Natural killer cell (primary cell): ENCODE data around the gene JKAMP. TPM values are rescaled to one million over a fixed set of nuclear protein-coding genes. Genes with fewer than 3 reads are reported as not detected.

Experiments
- ATAC-seq, 3 donors: fragments of 150-1000 bp in 2 of 3; fragments of 200-7000 bp in 1 of 3; cut with Tn5 transposase; 1 replicate in 1 of 3; 2 replicates in 2 of 3; pipeline ENCODE4 v1.10.0; 2021; ENCODE audit warnings: mild to moderate bottlenecking in 2 of 3, moderate library complexity in 2 of 3
- DNase-seq, 2 donors: peaks; one replicate each; pipeline versions ENCODE4 v3.0.0 to v3.0.0-alpha.2; 2013 to 2021; ENCODE audit warnings: mixed read lengths in 1 of 2
- H3K27ac ChIP-seq: one replicate; pipeline ENCODE4 v1.5.1; 2013; ENCODE audit warnings: mild to moderate bottlenecking, low read length
- H3K27me3 ChIP-seq: one replicate; pipeline ENCODE4 v1.6.1; 2013; ENCODE audit warnings: low read length; ENCODE audit not compliant: control insufficient read depth, insufficient read depth
- H3K36me3 ChIP-seq: one replicate; pipeline ENCODE4 v1.6.1; 2013; ENCODE audit warnings: low read length; ENCODE audit not compliant: control insufficient read depth, insufficient read depth
- H3K4me1 ChIP-seq: one replicate; pipeline ENCODE4 v1.6.1; 2013; ENCODE audit warnings: low read length; ENCODE audit not compliant: control insufficient read depth, insufficient read depth
- H3K4me3 ChIP-seq: one replicate; pipeline ENCODE4 v1.5.1; 2013; ENCODE audit warnings: low read length
- H3K9me3 ChIP-seq: one replicate; pipeline ENCODE4 v1.6.1; 2013; ENCODE audit warnings: low read length; ENCODE audit not compliant: control insufficient read depth, insufficient read depth
- H3K27ac Mint-ChIP-seq, 2 donors: one replicate each; pipeline ENCODE4 v1.8.0; 2022; ENCODE audit warnings: mild to moderate bottlenecking in 2 of 2, mixed read lengths in 2 of 2, moderate library complexity in 1 of 2
- H3K27me3 Mint-ChIP-seq, 2 donors: one replicate each; pipeline ENCODE4 v1.8.0; 2022; ENCODE audit warnings: low read depth in 2 of 2, mixed read lengths in 2 of 2
- H3K36me3 Mint-ChIP-seq: one replicate; pipeline ENCODE4 v1.8.0; 2022; ENCODE audit warnings: mixed read lengths
- H3K4me1 Mint-ChIP-seq, 2 donors: one replicate each; pipeline ENCODE4 v1.8.0; 2022; ENCODE audit warnings: mixed read lengths in 2 of 2
- H3K4me3 Mint-ChIP-seq: one replicate; pipeline ENCODE4 v1.8.0; 2022; ENCODE audit warnings: mild to moderate bottlenecking, moderate library complexity, mixed read lengths
- H3K9me3 Mint-ChIP-seq, 2 donors: one replicate each; pipeline ENCODE4 v1.8.0; 2022; ENCODE audit warnings: mixed read lengths in 2 of 2
- CTCF ChIP-seq: fragments of 200-600 bp; IDR thresholded peaks from one replicate; pipeline ENCODE4 v1.8.0; 2022; ENCODE audit warnings: antibody characterized with exemption
- WGBS: methylation state at CpG from one replicate; pipeline ENCODE4 v1.1.7; 2013; ENCODE audit warnings: missing lambda C conversion rate; ENCODE audit not compliant: insufficient coverage; 5-methylcytosine and 5-hydroxymethylcytosine counted together
- intact Hi-C: fragments of 100-400 bp; cut with micrococcal nuclease; formaldehyde crosslinking; loops from one replicate; pipeline ENCODE4 v1.14.2; 2022
- total RNA-seq, 4 donors: library from RNA; stranded (reverse); fragments of 120-200 nt in 1 of 4; gene quantifications; one replicate each; pipeline versions ENCODE4 v1.2.3 to v1.2.4, GENCODE V29; 2013 to 2022

The JKAMP gene
- total RNA-seq, 3 donors from 2014 or later (not counting 1 experiment from before 2014, with no cell fraction given), result 18.8 to 25.0 (median 20.5) TPM

GRCh38 chr14:59475709-59476108 lies 8.6 kb upstream of the JKAMP start:
- H3K4me1 Mint-ChIP-seq, result peaks cover 9% of the 10 kb centered on the region in 2 donors
- no peak overlapping the region for H3K27ac Mint-ChIP-seq
- Histone ChIP-seq H3K36me3 (peaks cover 26% of the 10 kb centered on the region), H3K4me3 (no peak overlapping the region), H3K27me3 (no peaks in the 10 kb centered on the region), H3K9me3 (no peaks in the 10 kb centered on the region), H3K27ac (no peak overlapping the region), H3K4me1 (peaks cover 1% of the 10 kb centered on the region)
- intact Hi-C loops, result no loop called here
- ATAC-seq (no peak), DNase-seq (no peak)
- no peaks in the 10 kb centered on the region for H3K27me3 Mint-ChIP-seq
- H3K9me3 Mint-ChIP-seq, result no peaks in the 10 kb centered on the region
- H3K36me3 Mint-ChIP-seq, result no peaks in the 10 kb centered on the region
- 80% methylated on average over 1 of the region's 1 CpG for WGBS
- TF ChIP-seq CTCF, result no peak
- no peak overlapping the region for H3K4me3 Mint-ChIP-seq

- H3K36me3 ChIP-seq, result peaks cover 18% of the 10 kb centered on the region
- peaks cover 31 to 36% of the 10 kb centered on the region in 2 donors for H3K4me1 Mint-ChIP-seq
- H3K27me3 Mint-ChIP-seq, result no peaks in the 10 kb centered on the region
- H3K27ac Mint-ChIP-seq, result no peak overlapping the region
- H3K9me3 ChIP-seq, result no peaks in the 10 kb centered on the region
- H3K36me3 Mint-ChIP-seq, result no peaks in the 10 kb centered on the region
- no peaks in the 10 kb centered on the region for H3K27me3 ChIP-seq
- 94% methylated on average over 3 of the region's 3 CpGs for WGBS
- H3K4me1 ChIP-seq, result peaks cover 17% of the 10 kb centered on the region
- H3K27ac ChIP-seq, result no peak overlapping the region
- no peaks in the 10 kb centered on the region for H3K9me3 Mint-ChIP-seq
- ATAC-seq, result no peak
- no peak overlapping the region for H3K4me3 ChIP-seq
- intact Hi-C loops, result no loop called here
- no peak for DNase-seq
- TF ChIP-seq CTCF, result no peak
- no peak overlapping the region for H3K4me3 Mint-ChIP-seq
Observed at GRCh38 chr14:59478540-59478939, 5.8 kb upstream of the JKAMP start.

GRCh38 chr14:59480166-59480565 lies 4.2 kb upstream of the JKAMP start:
- 27% methylated on average over 1 of the region's 1 CpG for WGBS
- peaks cover 37 to 39% of the 10 kb centered on the region in 2 donors for H3K4me1 Mint-ChIP-seq
- no peaks in the 10 kb centered on the region for H3K27me3 Mint-ChIP-seq
- H3K27ac Mint-ChIP-seq, result peak overlapping the region in 1 of 2 donors; percentile 71
- intact Hi-C loops, result loop anchor here (5.0 kb wide), 1 partner anchor 612 kb away; the partner anchor contains the start of gene PCNX4
- Histone ChIP-seq H3K4me3 (no peak overlapping the region), H3K4me1 (peaks cover 19% of the 10 kb centered on the region), H3K27ac (no peak overlapping the region), H3K9me3 (no peaks in the 10 kb centered on the region), H3K27me3 (no peaks in the 10 kb centered on the region), H3K36me3 (peaks cover 15% of the 10 kb centered on the region)
- no peaks in the 10 kb centered on the region for H3K9me3 Mint-ChIP-seq
- no peaks in the 10 kb centered on the region for H3K36me3 Mint-ChIP-seq
- ATAC-seq (no peak), DNase-seq (no peak)
- no peak overlapping the region for H3K4me3 Mint-ChIP-seq
- no peak for TF ChIP-seq CTCF

GRCh38 chr14:59481407-59481806 lies 2.9 kb upstream of the JKAMP start:
- Histone ChIP-seq H3K27ac (no peak overlapping the region), H3K27me3 (no peaks in the 10 kb centered on the region), H3K4me3 (no peak overlapping the region), H3K36me3 (peaks cover 7% of the 10 kb centered on the region), H3K4me1 (peaks cover 24% of the 10 kb centered on the region), H3K9me3 (no peaks in the 10 kb centered on the region)
- Mint-ChIP-seq H3K27me3 (no peaks in the 10 kb centered on the region), H3K9me3 (no peaks in the 10 kb centered on the region), H3K36me3 (no peaks in the 10 kb centered on the region), H3K4me3 (no peak overlapping the region), H3K27ac (peak overlapping the region in 1 of 2 donors; percentile 37), H3K4me1 (peaks cover 41 to 49% of the 10 kb centered on the region in 2 donors)
- no peak for DNase-seq
- no peak for ATAC-seq
- intact Hi-C loops, result loop anchor here (5.0 kb wide), 1 partner anchor 611 kb away; the partner anchor contains the start of gene PCNX4
- TF ChIP-seq CTCF, result no peak
- 100% methylated on average over 2 of the region's 2 CpGs for WGBS
